ENCODE results near the gene LRRTM4. TPM values are rescaled to one million over a fixed set of nuclear protein-coding genes. Genes with fewer than 3 reads are reported as not detected.

The LRRTM4 gene
- total RNA-seq, 3 donors from 2014 or later (not counting 1 experiment from before 2014, with no cell fraction given) = not detected

DNA sequence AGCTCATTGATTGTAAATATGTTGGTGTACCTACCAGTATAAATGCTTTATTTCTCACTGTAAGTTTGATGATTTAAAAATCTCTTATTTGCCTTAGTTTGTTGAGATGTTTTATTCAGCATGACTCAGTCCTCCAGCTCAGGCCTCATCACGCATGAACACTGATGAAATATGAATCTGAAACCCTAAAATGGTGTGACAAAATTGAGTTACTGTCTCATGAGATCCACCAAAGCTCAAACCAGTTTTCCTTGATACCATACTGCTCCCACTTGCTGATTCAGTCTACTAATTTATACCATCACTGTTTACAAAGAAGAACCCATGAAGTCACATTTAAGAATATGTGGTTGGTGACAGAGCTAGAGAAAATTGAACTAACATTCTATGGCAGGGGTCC lies 524.9 kb downstream of the LRRTM4 start:
- Mint-ChIP-seq H3K4me1 (no peaks in the 10 kb centered on the region), H3K4me3 (no peak overlapping the region), H3K9me3 (peaks cover 12 to 14% of the 10 kb centered on the region in 2 donors), H3K36me3 (no peaks in the 10 kb centered on the region), H3K27me3 (ENCODE audit: low read depth in 2 of 2) (no peaks in the 10 kb centered on the region), H3K27ac (no peak overlapping the region)
- Histone ChIP-seq H3K27me3 (ENCODE audit: control insufficient read depth, insufficient read depth, low read length) (no peaks in the 10 kb centered on the region), H3K4me3 (ENCODE audit: low read length) (no peak overlapping the region), H3K27ac (ENCODE audit: low read length) (no peak overlapping the region), H3K4me1 (ENCODE audit: control insufficient read depth, insufficient read depth, low read length) (no peaks in the 10 kb centered on the region), H3K9me3 (ENCODE audit: control insufficient read depth, insufficient read depth, low read length) (no peaks in the 10 kb centered on the region), H3K36me3 (ENCODE audit: control insufficient read depth, insufficient read depth, low read length) (no peaks in the 10 kb centered on the region)
- WGBS (ENCODE audit: insufficient coverage) = 65% methylated on average over 1 of the region's 1 CpG
- intact Hi-C loops (cut with micrococcal nuclease) = no loop called here
- DNase-seq (no peak), ATAC-seq (no peak)
- TF ChIP-seq, protein P1, sequence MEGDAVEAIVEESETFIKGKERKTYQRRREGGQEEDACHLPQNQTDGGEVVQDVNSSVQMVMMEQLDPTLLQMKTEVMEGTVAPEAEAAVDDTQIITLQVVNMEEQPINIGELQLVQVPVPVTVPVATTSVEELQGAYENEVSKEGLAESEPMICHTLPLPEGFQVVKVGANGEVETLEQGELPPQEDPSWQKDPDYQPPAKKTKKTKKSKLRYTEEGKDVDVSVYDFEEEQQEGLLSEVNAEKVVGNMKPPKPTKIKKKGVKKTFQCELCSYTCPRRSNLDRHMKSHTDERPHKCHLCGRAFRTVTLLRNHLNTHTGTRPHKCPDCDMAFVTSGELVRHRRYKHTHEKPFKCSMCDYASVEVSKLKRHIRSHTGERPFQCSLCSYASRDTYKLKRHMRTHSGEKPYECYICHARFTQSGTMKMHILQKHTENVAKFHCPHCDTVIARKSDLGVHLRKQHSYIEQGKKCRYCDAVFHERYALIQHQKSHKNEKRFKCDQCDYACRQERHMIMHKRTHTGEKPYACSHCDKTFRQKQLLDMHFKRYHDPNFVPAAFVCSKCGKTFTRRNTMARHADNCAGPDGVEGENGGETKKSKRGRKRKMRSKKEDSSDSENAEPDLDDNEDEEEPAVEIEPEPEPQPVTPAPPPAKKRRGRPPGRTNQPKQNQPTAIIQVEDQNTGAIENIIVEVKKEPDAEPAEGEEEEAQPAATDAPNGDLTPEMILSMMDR (IDR thresholded peaks at IDR 0.05) = no peak

DNA sequence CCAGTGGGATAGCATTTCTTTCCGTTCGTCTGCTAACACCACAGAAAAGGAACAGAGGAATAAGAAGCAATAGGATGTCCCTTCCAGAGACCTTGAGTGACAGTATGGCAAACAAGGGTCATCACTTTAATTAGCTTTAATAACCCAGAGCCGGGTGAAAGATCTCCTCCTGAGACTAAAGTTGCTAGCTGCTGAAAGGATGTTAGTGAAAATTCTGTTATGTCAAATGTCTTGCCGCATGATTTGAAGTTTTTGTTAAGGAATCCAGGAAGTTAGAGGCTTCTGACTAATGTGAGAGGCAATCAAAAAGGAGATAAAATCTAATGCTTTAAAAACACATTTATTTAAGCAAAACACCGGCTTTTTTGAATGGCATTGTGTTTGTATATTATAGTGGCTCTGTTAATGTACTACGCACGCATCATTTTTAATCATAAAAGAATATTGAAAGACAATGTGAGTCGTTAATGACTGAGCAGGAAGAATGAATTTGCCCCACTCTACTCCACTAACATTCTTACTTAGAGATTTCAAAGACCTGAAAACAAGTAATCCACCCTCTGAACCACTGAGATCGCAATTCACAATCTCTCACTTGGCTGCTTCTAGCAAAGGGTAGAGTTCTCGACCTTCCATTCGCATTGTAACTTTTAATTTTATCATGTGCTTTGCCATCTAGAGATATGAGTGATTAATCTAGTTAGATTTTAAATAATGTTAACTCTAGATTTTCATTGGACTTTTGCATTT lies 536.6 kb downstream of the LRRTM4 start:
- H3K4me1 ChIP-seq (ENCODE audit: control insufficient read depth, insufficient read depth, low read length) = no peaks in the 10 kb centered on the region
- intact Hi-C loops (cut with micrococcal nuclease) = no loop called here
- ATAC-seq = no peak

DNA sequence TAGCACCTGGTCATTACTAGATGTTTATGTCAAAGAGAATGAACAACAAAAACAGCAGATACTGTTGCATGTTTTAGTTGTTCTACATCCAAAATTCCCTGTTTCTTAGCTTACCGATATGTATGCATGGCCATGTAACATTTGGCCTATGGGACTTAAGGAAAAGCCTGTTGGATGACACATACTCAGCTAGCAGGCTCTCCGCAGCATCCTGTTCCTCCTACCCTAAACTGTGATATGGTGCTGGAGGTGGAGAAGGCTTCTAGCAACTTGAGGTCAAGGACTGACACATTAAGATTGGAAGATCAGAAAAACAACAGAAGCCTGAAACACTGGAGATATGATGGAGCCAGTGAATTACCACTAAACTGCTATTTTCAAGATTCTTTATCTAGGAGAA lies 537.8 kb downstream of the LRRTM4 start:
- Histone ChIP-seq H3K36me3 (ENCODE audit: control insufficient read depth, insufficient read depth, low read length) (no peaks in the 10 kb centered on the region), H3K4me3 (ENCODE audit: low read length) (no peak overlapping the region), H3K27me3 (ENCODE audit: control insufficient read depth, insufficient read depth, low read length) (no peaks in the 10 kb centered on the region), H3K27ac (ENCODE audit: low read length) (no peak overlapping the region), H3K4me1 (ENCODE audit: control insufficient read depth, insufficient read depth, low read length) (no peaks in the 10 kb centered on the region), H3K9me3 (ENCODE audit: control insufficient read depth, insufficient read depth, low read length) (no peaks in the 10 kb centered on the region)
- H3K36me3 Mint-ChIP-seq = no peaks in the 10 kb centered on the region
- no peaks in the 10 kb centered on the region for H3K4me1 Mint-ChIP-seq
- DNase-seq (no peak), ATAC-seq (no peak)
- H3K4me3 Mint-ChIP-seq = no peak overlapping the region
- 96% methylated on average over 2 of the region's 2 CpGs for WGBS (ENCODE audit: insufficient coverage)
- no peaks in the 10 kb centered on the region for H3K27me3 Mint-ChIP-seq (ENCODE audit: low read depth in 2 of 2)
- peaks cover 5 to 14% of the 10 kb centered on the region in 2 donors for H3K9me3 Mint-ChIP-seq
- TF ChIP-seq, protein P1 (IDR thresholded peaks at IDR 0.05) = no peak
- intact Hi-C loops (cut with micrococcal nuclease) = no loop called here
- no peak overlapping the region for H3K27ac Mint-ChIP-seq

More for the DNA sequence above, 536.6 kb downstream of the LRRTM4 start:
- TF ChIP-seq, protein P1 (IDR thresholded peaks at IDR 0.05) = no peak
- no peak for DNase-seq
- H3K27ac ChIP-seq (ENCODE audit: low read length) = no peak overlapping the region
- H3K4me1 Mint-ChIP-seq = no peaks in the 10 kb centered on the region
- H3K27me3 ChIP-seq (ENCODE audit: control insufficient read depth, insufficient read depth, low read length) = no peaks in the 10 kb centered on the region
- WGBS (ENCODE audit: insufficient coverage) = 34% methylated on average over 5 of the region's 11 CpGs
- H3K9me3 Mint-ChIP-seq = peaks cover 6 to 17% of the 10 kb centered on the region in 2 donors
- peaks cover 5% of the 10 kb centered on the region for H3K36me3 Mint-ChIP-seq
- no peaks in the 10 kb centered on the region for H3K36me3 ChIP-seq (ENCODE audit: control insufficient read depth, insufficient read depth, low read length)
- no peaks in the 10 kb centered on the region for H3K27me3 Mint-ChIP-seq (ENCODE audit: low read depth in 2 of 2)
- H3K27ac Mint-ChIP-seq = no peak overlapping the region
- H3K4me3 Mint-ChIP-seq = no peak overlapping the region
- H3K9me3 ChIP-seq (ENCODE audit: control insufficient read depth, insufficient read depth, low read length) = no peaks in the 10 kb centered on the region
- no peak overlapping the region for H3K4me3 ChIP-seq (ENCODE audit: low read length)

Measured in natural killer cell (primary cell).